Activated naive CD4-positive, alpha-beta T cell (primary cell): Measurements from ENCODE around the gene HAND1.

Experiments
- DNase-seq, 4 experiments: peaks; one replicate each; lab custom pipeline; 2025; lab: John Stamatoyannopoulos, UW

The HAND1 gene

DNA sequence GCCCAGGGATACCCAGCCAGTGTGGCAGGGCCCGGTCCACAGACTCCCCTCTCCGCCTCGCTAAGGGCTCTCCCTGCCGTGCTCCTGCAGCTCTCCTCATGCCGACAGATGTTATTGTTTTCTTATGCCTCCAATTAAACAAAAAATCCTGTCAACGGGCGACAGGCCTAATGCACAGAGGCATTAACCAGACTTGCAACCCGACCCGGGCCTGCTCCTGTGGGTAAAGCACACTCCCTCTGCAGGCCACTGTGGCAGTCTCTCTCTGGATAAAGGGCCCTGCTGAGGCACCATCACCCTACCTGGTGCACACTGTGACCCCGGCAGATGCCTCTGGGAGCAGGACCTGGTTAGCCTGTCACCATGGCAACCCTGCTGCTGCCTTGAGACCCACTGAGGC lies 27.5 kb upstream of the HAND1 start:
- no peak for DNase-seq

DNA sequence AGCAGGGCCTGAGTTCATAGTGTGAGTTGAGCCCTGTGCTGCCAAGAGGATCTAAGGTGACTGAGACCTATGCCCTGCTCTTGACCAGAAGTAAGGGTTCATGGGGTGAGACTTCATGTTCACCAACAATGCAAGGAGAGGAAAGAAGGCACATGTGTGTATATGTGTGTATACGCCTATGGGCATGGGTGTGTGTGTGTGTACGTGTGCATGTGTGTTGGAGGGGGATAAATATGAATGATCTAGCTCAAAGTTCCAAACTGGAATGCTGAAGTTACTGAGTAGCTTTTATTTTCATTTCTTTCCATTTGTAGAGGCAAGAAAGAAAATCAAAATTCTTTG lies 25.6 kb upstream of the HAND1 start:
- DNase-seq, result no peak

DNA sequence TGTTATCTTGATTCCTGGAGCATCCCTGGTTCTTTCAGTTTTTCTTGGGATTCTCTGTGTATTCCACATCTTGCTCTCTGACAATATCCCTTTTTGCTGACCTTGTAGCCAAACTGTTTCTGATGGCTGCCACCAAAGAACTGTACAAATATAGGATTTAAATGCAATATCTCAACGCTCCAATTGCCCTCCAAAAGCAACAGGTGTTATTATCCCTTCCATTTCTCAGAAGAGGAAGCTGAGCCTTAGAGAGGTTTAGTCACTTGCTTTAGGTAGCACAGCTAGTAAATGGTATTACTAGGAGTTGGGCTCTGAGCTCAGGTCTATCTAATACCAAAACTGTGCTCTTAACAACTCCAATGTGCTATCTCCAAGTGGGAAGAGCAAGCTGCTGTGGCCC lies 24.2 kb upstream of the HAND1 start:
- DNase-seq, result no peak

DNA sequence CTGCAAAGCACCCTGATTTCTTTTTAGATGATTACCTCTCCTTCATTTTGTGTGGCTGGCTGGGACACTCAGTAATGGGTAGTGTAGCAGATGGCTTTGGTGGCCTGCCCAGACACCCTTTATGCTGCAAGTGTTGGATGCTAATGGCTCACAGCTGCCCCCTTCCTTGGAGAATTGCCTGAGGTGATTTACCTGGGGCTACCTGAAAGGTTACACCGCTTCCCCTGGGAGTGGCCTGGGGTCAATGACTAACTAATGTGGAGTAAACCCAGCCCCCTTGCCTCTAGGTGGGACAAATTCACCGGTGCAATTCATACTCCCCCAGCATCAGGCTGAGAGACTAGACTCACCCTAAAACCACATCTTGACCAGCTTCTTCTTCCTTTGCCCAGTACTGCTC lies 23.5 kb upstream of the HAND1 start:
- DNase-seq, result no peak

DNA sequence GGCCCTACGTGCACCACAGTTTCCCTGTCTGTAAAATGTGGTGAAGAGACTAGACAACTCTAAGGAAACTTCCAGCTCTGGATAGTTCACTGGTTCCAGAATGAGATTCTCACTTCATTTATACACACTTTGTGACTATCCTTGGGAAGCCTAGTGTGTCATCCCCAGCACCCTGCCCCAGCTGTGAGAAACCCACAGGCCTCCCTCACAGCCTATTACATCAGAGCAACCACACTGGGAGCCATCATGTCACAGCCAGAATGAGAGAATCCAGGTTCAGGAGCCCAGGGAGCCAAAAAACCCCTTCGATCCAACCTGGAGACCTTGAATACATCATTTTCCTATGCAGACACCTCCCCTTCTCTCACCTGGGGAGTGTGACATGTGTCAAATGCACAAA lies 21.0 kb upstream of the HAND1 start:
- DNase-seq, result no peak

DNA sequence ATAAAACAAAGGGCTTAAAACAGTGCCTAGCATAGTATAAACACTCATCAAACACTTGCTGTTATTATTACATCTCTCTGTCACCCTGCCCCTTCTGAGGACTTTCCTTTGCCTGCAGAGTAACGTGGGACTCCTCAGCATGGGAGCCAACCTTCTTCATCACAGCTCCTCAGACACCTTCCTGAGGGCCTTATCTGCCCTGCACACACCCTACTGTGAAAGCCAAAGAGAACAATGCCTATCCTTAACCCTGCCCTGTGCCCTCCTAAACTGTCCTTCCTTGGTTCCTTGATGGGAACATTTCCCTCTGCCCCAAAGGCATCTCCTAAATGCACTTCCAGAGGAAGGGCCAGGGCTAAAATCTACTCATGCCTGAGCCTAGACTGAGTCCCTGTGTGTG lies 20.6 kb upstream of the HAND1 start:
- no peak for DNase-seq

DNA sequence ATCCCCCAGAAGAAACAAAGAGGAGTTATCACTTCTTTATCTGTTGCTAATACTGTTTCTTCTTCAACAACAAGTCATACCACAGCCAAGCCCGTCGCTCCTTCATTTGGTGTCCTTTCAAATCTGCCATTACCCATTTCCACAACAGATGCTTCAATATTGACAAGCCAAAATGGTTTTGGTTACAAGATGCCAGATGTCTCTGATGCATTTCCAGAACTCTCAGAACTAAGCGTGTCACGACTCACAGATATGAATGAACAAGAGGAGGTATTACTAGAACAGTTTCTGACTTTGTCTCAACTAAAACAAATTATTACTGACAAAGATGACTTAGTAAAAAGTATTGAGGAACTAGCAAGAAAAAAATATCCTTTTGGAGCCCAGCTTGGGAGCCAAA lies 16.0 kb upstream of the HAND1 start:
- DNase-seq, result no peak

DNA sequence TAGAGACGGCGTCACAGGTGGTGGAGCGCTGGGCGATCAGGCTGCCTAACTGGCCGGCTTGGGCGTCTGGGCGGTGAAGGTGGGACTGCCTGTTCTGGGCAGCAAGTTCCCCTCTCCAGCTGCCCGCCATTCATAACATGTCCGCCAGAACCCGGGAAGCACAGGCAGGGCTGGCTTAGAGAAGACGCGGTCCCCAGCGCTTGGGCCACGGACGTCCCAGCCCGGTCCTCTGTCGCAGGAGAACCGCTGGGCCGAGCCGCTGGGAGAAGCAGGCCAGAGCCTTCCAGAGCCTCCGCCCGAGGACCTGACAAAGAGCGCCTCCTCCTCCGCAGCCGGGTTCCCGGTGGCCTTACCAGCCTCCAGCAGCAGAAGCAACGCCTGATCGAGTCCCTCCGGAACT lies 15.2 kb upstream of the HAND1 start:
- no peak for DNase-seq

DNA sequence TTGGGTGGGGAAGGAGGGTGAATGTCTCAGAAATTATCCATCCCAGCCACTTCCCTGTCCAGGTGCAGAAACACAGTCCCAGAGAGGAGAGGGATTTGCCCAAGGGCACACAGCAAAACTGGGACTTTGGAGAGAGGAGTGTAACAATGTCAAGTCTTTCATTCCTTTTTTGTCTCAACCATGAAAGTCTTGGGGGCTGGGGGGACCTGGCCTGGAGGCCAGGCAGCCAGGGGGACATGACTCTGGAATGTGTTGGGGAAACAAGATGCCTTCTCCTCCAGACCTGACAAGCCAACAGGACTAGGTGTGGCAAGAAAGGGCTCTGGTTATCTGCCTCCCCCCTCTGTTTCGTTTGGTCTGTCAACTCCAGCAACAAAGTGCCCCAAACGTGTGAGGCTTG lies 13.9 kb upstream of the HAND1 start:
- no peak for DNase-seq

DNA sequence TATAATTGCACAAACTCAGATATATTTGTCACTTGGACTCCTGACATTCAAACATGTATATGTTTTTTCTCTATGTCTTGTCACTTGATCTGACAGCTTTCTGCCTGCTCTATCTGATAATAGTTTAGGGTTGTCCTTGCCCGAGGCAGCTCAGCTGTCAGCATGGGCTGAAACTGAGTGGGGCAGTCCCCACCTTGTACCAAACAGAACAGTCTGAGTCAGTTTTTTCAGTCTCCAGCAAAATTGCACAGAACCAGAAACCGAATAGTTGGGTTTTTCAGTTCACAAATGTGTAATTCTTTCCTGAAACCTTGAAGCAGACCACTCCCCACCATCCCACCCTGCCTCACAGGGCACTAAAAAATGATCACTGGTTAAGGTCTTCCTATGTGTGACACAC lies 9.5 kb upstream of the HAND1 start:
- DNase-seq, result no peak

DNA sequence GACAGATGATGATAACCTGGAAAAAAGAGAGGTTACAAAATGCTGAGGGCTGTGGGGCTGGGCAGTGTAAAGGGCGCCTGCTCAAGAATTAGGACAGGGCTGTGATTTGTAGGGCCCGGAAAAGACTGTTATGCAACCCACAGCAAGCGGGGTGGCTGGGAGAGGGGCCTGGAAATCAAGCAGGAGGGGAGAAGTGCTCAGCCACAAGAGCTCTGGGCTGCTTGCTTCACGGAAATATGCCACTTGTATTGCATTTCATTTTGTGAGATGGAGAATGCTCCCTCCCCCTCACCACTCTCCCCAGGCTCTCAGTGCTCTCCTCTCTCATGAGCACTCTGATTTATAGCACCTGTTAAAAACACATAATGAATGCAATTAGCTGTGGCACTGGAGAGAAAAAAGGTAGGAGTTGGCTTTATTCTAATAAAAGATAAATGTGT lies 8.4 kb upstream of the HAND1 start:
- no peak for DNase-seq

DNA sequence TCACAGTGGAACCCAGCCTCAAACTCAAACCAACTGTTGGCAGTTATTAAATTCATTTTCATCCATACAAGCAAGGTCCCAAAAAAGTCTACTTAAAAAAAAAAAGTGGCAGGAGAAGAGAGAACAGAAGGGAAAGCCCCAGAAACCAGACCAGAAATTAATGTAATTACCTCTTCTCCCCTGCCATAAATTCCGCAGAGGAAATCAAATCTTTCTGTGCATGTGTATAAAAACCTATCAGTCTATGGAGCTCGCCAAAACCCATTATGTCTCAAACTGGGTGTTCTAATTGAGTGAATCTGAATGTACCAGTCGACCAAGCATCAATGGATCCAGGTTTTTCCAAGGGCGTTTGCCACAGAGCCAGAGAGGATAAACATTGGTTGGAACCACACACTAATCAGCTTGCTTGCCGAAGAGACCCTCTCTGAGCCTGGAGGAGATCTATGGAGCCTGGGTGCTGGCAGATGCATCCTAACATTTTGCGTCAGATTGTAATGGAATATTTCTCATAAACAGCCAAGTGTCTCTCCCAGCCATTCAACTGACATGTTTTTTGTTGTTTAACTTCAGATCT lies 7.9 kb upstream of the HAND1 start:
- DNase-seq, result no peak

DNA sequence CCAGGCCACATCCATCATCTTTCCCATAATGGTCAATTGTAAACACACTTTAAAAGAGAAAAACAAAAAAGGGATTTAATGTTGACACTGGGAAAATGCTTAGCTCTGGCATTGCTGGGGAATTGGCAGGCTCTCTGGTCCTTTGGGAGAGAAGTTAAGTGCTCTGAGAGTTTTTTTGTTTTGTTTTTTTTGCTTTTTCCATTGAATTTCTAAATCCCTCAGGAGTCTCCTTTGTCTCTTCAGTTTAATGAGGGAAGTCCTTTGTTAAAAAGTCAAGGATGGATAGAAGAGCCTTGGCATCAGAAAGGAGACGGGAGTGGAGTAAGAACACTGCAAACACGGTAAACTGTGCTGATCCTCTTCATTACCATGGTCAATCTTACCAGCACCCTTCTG lies 7.1 kb upstream of the HAND1 start:
- DNase-seq, result no peak

DNA sequence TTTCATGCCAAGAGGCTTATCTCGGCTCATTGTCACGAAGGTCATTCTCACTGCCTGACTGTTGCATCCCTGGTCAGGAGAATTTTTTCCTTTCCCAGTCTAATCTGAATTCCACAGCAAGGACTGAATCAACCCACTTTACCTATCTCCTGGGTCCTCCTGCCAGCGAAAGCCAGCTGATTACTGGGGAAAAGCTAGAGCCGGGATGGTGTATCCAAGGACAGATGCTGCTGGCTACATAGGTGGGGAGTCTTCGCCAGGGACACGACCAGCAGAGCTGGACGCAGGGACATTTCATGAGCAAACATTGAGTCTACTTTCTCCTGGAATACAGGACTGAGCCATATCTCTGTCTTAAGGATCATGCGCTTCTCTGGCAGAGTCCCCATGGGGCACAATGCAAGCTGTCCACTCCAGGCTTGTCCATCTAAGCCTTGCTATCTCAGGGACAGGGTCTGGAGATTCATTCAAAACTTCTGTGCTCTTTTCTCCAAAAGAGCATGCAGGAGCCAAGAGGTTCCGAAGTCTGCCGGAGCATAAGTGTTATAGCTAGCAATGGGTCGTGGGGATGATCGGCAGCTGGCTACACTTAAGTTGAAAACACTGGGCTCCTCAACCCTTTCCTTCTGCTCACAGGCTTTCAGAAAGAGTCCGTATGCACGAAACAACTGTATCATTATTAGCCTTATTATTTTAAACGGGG lies 6.5 kb upstream of the HAND1 start:
- no peak for DNase-seq

DNA sequence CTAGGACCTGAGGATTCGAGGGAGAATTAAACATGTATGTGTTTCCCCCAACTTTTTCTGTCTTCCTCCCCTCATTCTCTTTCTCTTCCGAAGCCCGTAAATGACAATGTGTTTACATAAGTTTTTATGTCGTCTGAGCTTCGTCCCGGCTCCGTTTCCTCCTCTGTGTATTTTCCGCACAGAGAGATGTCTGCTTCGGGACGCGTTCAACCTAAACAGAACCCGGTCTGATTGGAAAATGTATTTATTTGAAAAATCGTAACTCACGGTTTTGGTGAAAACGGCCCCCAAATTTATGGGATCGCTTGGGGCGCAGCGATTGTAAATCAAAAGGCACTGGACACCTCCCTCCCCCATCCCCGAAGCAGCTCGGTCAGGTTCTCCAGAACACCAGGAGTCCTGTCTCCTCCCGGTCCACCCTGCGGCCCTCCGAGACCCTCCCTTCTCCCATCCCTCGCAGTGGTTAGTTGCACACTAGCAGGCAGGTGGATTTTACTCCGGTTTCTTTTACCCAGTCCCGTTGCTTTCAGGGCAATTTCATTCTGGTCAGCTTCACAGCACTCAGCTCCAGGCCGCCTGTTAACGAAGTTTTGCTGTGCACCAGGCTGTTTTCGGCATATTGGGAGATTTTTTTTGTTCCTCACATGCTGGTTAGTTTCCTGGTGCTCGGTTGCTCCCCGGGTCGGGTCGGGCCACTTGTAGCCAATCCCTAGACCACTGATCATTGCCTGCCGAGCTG lies 5.8 kb upstream of the HAND1 start:
- DNase-seq, result no peak

DNA sequence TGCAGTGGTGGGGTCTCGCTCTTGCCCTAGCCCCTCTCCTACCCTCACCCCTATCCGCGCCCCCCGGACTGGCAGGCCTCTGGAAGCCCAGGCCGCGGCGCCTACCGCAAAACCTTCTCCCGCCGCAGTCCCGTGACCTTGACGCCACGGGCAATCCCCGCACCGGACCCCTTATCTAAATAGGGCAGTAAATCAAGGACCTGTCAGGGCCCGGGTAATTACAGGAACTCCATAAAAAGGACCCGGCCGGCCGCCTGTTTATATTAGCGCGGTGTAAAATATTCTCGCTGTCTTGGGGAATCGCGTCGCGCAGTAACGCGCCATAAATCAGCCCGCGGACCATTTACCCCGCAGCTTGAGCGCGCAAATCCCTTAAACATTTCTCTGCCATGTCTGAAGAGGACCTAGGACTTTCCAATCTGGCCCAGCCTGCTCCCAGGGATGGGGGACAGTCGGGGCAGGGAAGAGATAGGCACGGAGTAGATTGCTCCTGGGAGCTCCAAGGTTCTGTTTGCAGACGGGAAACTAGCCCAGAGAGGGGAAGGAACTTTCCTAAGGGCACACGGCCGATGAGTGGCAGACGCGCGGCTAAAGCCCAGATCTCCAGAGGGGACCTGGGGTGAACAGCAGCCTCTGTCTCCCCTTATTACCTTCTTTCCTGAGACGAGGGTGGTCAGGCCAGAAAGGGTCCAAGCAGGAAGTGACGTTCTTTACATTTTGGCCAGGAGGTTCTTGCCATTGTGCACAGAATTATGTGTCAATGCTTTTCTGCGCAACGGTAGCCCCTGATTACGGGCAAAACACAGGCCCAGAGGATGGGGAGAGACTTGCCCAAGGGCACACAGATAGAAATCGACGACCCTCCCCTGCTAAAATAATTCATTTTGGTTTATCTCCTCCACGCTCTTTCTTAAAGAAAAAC lies 4.8 kb upstream of the HAND1 start:
- DNase-seq, result no peak

DNA sequence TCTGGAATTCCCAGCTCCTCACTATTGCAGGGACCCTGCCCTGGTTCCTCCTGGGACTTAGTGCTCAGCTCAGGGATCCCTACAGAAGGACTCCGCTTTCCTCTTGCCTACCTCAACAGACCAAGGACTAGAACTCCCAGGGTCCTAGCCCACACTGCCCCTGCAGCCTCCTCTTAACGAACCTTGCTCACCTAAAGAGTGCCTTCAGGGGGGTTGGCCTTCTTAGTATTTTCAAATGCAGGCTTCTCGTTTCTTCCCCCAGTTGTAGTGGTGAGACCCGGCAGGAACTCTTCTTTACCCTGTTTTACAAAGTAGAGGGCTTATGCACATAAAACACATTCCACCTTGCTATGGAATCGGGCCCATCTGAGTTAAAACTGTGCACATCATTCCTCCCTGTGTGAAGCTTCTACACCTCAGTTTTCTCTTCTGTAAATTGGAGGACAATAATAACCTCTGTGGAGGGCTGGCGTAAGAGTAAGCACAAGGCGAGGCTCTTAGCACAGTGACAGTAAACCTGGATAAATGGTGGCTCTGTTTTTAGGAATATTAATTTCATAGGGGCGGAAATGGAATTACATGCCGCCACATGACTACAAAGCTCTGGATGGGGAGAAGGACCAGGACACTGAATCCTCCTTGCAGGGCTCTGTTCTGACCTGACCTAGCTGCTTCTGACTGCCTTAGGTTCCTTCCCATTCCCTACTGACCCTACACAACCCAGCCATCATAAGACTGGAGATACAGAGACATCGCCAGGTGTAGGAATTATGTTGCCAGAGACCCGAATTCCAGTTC lies 3.8 kb upstream of the HAND1 start:
- no peak for DNase-seq

DNA sequence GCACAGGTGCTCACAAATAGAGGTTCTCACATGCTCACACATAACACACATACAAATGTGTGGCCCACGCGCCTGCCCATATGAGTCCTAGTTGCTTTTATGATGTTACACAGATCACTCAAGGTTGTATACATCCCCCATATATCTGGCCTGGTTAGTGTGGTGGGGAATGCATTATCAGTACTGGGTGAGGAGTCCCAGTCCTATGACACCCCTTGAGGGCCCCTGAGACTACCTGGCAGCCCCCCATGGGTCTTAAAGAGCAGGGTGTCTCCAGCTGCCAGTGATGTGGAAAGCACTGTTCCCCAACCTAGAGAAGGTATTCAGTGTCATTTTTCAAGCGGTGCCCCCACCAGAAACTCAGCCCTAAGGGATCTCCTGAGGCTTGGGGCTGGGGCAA lies 2.8 kb upstream of the HAND1 start:
- DNase-seq, result no peak

DNA sequence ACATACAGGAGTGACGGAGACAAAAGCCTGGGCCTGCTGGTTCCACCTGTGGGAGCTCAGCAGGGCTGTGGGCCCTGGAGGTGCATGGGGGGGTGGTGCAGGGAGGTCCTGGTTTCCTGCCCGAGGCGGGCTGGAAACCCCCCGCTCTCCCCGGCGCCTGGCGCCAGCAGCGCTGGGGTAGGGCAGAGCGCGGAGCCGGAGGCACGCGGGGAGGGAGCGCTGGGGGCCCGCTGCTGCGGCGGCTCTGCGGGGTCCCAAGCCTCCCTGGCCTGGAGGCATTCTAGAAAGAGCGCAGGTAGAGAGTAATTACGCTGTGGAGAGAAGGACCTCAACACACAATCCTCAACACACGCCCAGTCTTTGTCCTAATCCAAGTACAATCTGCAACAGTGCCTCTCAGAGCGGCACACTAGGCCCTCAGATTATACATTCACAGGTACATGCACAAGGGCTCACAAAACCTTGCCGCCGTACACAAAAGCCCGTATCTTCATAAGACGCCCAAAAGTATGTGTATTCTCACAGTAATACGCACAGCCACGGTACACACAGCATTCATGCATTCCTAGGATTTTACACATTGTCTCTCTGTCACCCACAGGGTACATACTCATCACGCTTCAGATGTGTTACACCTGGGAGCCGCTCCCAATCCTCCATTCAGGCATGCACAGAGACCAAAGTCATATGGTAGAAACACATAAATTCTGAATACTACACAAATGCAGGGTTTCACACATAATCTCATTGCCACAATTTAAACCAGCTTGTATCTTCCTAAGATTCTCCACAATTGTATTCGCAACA lies 2.1 kb upstream of the HAND1 start:
- no peak for DNase-seq

DNA sequence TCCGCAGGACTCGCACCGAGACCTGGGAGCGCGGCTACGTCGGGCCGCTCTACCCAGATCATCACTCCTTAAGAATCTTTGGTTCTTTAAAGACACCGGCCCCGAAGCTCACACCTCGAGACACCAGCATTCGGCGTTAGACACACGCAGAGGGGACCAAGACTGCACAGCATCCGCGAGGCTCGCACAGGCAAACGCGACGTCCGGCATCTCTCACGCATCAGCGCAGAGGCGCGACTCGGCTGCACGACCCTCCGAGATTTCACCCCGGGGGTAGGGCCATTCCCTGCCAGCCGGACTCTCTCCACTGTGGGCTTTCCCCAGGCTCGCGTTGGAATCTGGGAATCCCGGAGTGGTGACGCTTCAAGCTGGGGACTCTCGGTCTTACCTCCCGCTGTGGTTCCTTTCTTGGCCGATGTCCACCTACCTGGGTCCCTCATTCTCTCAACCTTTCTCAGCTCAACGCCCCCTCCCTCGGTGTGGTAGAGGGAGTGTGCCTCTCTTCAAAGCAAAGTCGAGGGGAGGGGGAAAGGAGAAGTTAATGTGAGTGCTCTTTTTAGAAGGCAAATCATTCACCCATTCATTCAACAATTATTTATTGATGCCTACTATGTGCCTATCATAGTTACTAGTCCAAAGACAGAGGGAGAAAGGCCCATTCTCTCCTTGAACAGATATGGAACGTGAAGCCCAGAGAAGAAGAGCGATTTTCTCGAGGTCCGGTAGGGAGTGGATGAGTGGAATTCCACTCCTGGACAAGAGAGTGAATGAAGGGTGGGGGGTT lies 1.3 kb upstream of the HAND1 start:
- peak in 1 of 4 experiments; percentile 6 for DNase-seq
